WTC11 (cell line): ENCODE data around the gene PDE4B. TPM values are rescaled to one million over a fixed set of nuclear protein-coding genes. Genes with fewer than 3 reads are reported as not detected.

Experiments used
- ATAC-seq: fragments of 200-7000 bp; cut with Tn5 transposase; 2 replicates; pipeline ENCODE4 v1.10.0; 2021; ENCODE audit warnings: mild to moderate bottlenecking, moderate library complexity
- CTCF ChIA-PET: fragments of 300-600 bp; sonication (Branson Sonifier 250); formaldehyde crosslinking; loops from one replicate; lab custom pipeline; 2021; ENCODE audit warnings: antibody characterized with exemption; lab: Charles Lee
- POLR2A ChIA-PET: fragments of 350-600 bp; sonication (Branson Sonifier 250); formaldehyde crosslinking; loops from one replicate; lab custom pipeline; 2021; ENCODE audit warnings: antibody characterized with exemption; lab: Charles Lee
- DNase-seq: peaks from one replicate; pipeline ENCODE4 v3.0.0; 2021; ENCODE audit warnings: low spot score
- H3K27ac Mint-ChIP-seq: 2 replicates; pipeline ENCODE4 v1.8.0; 2021; ENCODE audit warnings: mixed read lengths
- H3K27me3 Mint-ChIP-seq: 2 replicates; pipeline ENCODE4 v1.8.0; 2021; ENCODE audit warnings: low read depth, mild to moderate bottlenecking, moderate library complexity, mixed read lengths
- H3K36me3 Mint-ChIP-seq: 2 replicates; pipeline ENCODE4 v1.8.0; 2021; ENCODE audit warnings: mixed read lengths
- H3K4me1 Mint-ChIP-seq: 2 replicates; pipeline ENCODE4 v1.8.0; 2022; ENCODE audit warnings: mixed read lengths
- H3K4me3 Mint-ChIP-seq: 2 replicates; pipeline ENCODE4 v1.8.0; 2021; ENCODE audit warnings: mild to moderate bottlenecking, moderate library complexity, mixed read lengths
- H3K9me3 Mint-ChIP-seq: 2 replicates; pipeline ENCODE4 v1.8.0; 2021; ENCODE audit warnings: mixed read lengths
- ATF1 ChIP-seq: sonication (generic); formaldehyde crosslinking; IDR thresholded peaks from 2 replicates; pipeline ENCODE4 v1.8.1; 2023; ENCODE audit warnings: mild to moderate bottlenecking, moderate library complexity, missing genetic modification reagents
- CREM ChIP-seq: sonication (generic); formaldehyde crosslinking; IDR thresholded peaks from 2 replicates; pipeline ENCODE4 v1.8.1; 2022; ENCODE audit warnings: mild to moderate bottlenecking, missing genetic modification reagents, moderate library complexity
- FOXJ3 ChIP-seq: sonication (generic); formaldehyde crosslinking; IDR thresholded peaks from 2 replicates; pipeline ENCODE4 v1.9.0; 2021; ENCODE audit warnings: missing genetic modification reagents, mild to moderate bottlenecking, borderline replicate concordance
- MYBL2 ChIP-seq: sonication (generic); formaldehyde crosslinking; IDR thresholded peaks from 2 replicates; pipeline ENCODE4 v1.8.1; 2023; ENCODE audit warnings: mild to moderate bottlenecking, moderate library complexity, missing genetic modification reagents
- NFATC4 ChIP-seq: fragments of 250-450 bp; sonication (Bioruptor Pico); IDR thresholded peaks from 2 replicates; pipeline ENCODE4 v1.9.0; 2021; ENCODE audit warnings: mild to moderate bottlenecking
- SMAD3 ChIP-seq: sonication (generic); formaldehyde crosslinking; IDR thresholded peaks from 2 replicates; pipeline ENCODE4 v1.8.0; 2022; ENCODE audit warnings: missing genetic modification reagents, mild to moderate bottlenecking, borderline replicate concordance
- SOX15 ChIP-seq: fragments of 250-450 bp; sonication (Bioruptor Pico); IDR thresholded peaks from 2 replicates; pipeline ENCODE4 v1.9.0; 2021; ENCODE audit warnings: mild to moderate bottlenecking
- TEAD4 ChIP-seq: sonication (generic); formaldehyde crosslinking; IDR thresholded peaks from 2 replicates; pipeline ENCODE4 v1.8.0; 2022; ENCODE audit warnings: mild to moderate bottlenecking, missing genetic modification reagents
- ZNF219 ChIP-seq: sonication (generic); formaldehyde crosslinking; IDR thresholded peaks from 2 replicates; pipeline ENCODE4 v1.8.0; 2023; ENCODE audit warnings: missing genetic modification reagents, mild to moderate bottlenecking, borderline replicate concordance
- ZNF232 ChIP-seq: sonication (generic); formaldehyde crosslinking; IDR thresholded peaks from 2 replicates; pipeline ENCODE4 v1.8.0; 2022; ENCODE audit warnings: mild to moderate bottlenecking, missing genetic modification reagents
- ZNF396 ChIP-seq: fragments of 250-450 bp; sonication (Bioruptor Pico); IDR thresholded peaks from 2 replicates; pipeline ENCODE4 v1.8.0; 2021; ENCODE audit warnings: mild to moderate bottlenecking, moderate library complexity, borderline replicate concordance
- ZNF416 ChIP-seq: fragments of 250-450 bp; sonication (Bioruptor Pico); IDR thresholded peaks from 2 replicates; pipeline ENCODE4 v1.9.0; 2021; ENCODE audit warnings: mild to moderate bottlenecking, inconsistent platforms
- total RNA-seq: library from RNA; stranded (reverse); gene quantifications from 3 replicates; pipeline ENCODE4 v1.2.3, GENCODE V29; 2021
- TF ChIP-seq, protein P1 (sequence below): fragments of 250-450 bp; sonication (Bioruptor Pico); conservative IDR thresholded peaks from 2 replicates; pipeline ENCODE4 v1.9.0; 2021; ENCODE audit warnings: mild to moderate bottlenecking
- TF ChIP-seq, protein P2 (sequence below): fragments of 250-450 bp; sonication (Bioruptor Pico); IDR thresholded peaks from 2 replicates; pipeline ENCODE4 v2.1.2; 2022; ENCODE audit warnings: mild to moderate bottlenecking, moderate library complexity
- TF ChIP-seq, protein P3 (sequence below): sonication (generic); formaldehyde crosslinking; IDR thresholded peaks from 2 replicates; pipeline ENCODE4 v1.8.1; 2022; ENCODE audit warnings: low read depth, mild to moderate bottlenecking, moderate library complexity, missing genetic modification reagents, borderline replicate concordance
- TF ChIP-seq, protein P4 (sequence below): fragments of 250-450 bp; sonication (Bioruptor Pico); IDR thresholded peaks from 2 replicates; pipeline ENCODE4 v1.8.0; 2021; ENCODE audit warnings: mild to moderate bottlenecking
- TF ChIP-seq, protein P5 (sequence below): fragments of 250-450 bp; sonication (Bioruptor Pico); IDR thresholded peaks from 2 replicates; pipeline ENCODE4 v1.9.0; 2021; ENCODE audit warnings: mild to moderate bottlenecking
- TF ChIP-seq, protein P6 (sequence below): sonication (generic); formaldehyde crosslinking; IDR thresholded peaks from 2 replicates; pipeline ENCODE4 v1.8.0; 2022; ENCODE audit warnings: mild to moderate bottlenecking, missing genetic modification reagents
- TF ChIP-seq, protein P7 (sequence below): sonication (generic); formaldehyde crosslinking; IDR thresholded peaks from 2 replicates; pipeline ENCODE4 v1.8.0; 2022; ENCODE audit warnings: mild to moderate bottlenecking, missing genetic modification reagents
- TF ChIP-seq, protein P8 (sequence below): sonication (generic); formaldehyde crosslinking; IDR thresholded peaks from 2 replicates; pipeline ENCODE4 v1.8.0; 2023; ENCODE audit warnings: missing genetic modification reagents

PDE4B gene
- total RNA-seq, 1 experiment from 2014 or later = 8.0 TPM

DNA sequence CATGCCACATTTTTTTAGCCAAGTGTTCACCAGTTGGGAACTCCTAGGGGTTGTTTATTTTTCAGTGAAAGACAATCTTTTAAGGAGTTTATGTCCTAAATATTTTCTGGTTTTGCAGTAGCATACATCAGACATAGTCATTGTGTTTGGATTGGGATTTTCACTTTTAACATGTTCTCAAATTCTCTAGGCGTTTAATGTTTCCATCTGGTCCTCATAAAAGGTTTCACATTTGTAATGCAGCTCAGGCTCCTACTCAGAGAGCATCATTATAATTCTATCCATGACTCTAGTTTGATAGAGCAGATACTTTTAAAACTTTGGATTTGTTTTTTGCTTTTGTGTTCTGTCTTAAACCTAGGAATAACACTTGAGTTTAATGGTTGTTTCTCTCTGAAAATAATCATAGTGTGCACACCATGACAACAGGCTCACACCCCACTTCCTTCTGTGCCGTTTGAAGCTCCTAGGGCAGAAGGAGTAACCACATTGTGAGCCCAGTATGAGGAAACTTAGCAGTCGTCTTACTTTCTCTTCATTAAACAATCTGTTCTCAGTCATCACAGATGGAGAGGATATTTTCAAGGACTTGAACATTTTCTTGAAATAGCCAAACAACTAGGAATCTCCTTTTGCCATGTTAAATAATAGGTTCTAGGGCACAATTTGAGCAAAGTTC is 219.6 kb downstream of the PDE4B start (continued):
- TF ChIP-seq, protein P1, sequence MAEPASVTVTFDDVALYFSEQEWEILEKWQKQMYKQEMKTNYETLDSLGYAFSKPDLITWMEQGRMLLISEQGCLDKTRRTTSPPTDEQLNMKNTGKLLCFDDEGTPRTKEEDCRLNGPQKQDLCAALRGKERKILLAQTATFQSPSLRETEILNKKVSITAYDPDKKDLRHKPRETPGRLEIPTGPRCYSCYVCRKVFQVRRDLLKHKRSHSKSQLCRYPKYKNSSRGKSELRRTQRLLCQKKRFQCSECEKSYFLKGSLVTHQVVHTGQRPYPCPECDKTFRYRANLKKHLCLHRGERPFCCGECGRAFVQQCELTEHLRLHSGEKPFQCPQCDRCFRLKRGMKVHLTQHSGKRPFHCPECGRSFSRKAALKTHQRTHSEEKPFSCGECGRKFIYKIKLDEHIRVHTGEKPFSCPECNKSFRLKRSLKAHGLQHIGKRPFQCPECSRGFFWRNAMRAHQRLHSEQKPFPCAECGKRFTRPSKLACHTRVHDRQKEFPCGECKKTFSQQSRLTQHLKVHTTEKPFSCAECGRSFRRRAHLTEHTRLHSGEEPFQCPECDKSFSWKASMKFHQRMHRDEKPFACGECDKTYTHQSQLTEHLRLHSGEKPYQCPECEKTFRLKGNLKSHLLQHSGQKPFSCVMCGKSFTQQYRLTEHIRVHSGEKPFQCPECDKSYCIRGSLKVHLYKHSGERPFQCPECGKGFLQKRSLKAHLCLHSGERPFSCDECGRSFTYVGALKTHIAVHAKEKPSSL (CRISPR knock-in tag) = no peak

DNA sequence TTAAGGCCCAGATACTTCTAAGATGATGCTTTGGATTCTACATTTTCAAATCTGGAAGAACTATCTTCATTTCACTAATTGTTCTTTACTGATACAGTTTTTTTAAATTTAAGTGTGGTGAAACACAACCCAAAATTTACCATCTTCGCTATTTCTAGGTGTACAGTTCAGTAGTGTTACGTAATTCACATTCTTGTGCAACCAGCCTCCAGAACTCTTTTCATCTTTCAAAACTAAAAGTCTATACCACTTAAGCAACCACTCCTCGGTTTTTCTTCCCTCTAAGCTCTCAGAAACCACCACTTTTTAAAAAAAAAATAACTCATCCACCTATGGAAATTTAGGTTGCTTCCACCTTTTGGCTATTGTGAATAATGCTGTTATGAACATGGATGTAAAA is 220.7 kb downstream of the PDE4B start:
- DNase-seq = no peak
- Mint-ChIP-seq H3K4me1 (no peaks in the 10 kb centered on the region), H3K36me3 (no peaks in the 10 kb centered on the region), H3K4me3 (no peak overlapping the region), H3K9me3 (no peaks in the 10 kb centered on the region), H3K27me3 (peaks cover 24% of the 10 kb centered on the region), H3K27ac (no peak overlapping the region)
- TF ChIP-seq, protein P2, sequence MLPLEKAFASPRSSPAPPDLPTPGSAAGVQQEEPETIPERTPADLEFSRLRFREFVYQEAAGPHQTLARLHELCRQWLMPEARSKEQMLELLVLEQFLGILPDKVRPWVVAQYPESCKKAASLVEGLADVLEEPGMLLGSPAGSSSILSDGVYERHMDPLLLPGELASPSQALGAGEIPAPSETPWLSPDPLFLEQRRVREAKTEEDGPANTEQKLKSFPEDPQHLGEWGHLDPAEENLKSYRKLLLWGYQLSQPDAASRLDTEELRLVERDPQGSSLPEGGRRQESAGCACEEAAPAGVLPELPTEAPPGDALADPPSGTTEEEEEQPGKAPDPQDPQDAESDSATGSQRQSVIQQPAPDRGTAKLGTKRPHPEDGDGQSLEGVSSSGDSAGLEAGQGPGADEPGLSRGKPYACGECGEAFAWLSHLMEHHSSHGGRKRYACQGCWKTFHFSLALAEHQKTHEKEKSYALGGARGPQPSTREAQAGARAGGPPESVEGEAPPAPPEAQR = no peak
- no peak for TF ChIP-seq FOXJ3
- TF ChIP-seq MYBL2 (CRISPR knock-in tag) = no peak
- TF ChIP-seq, protein P3, sequence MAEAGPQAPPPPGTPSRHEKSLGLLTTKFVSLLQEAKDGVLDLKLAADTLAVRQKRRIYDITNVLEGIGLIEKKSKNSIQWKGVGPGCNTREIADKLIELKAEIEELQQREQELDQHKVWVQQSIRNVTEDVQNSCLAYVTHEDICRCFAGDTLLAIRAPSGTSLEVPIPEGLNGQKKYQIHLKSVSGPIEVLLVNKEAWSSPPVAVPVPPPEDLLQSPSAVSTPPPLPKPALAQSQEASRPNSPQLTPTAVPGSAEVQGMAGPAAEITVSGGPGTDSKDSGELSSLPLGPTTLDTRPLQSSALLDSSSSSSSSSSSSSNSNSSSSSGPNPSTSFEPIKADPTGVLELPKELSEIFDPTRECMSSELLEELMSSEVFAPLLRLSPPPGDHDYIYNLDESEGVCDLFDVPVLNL = no peak
- TF ChIP-seq ATF1 (CRISPR knock-in tag) = no peak
- TF ChIP-seq, protein P4, sequence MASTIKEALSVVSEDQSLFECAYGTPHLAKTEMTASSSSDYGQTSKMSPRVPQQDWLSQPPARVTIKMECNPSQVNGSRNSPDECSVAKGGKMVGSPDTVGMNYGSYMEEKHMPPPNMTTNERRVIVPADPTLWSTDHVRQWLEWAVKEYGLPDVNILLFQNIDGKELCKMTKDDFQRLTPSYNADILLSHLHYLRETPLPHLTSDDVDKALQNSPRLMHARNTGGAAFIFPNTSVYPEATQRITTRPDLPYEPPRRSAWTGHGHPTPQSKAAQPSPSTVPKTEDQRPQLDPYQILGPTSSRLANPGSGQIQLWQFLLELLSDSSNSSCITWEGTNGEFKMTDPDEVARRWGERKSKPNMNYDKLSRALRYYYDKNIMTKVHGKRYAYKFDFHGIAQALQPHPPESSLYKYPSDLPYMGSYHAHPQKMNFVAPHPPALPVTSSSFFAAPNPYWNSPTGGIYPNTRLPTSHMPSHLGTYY (CRISPR knock-in tag) = no peak
- TF ChIP-seq SMAD3 = no peak
- TF ChIP-seq, protein P5, sequence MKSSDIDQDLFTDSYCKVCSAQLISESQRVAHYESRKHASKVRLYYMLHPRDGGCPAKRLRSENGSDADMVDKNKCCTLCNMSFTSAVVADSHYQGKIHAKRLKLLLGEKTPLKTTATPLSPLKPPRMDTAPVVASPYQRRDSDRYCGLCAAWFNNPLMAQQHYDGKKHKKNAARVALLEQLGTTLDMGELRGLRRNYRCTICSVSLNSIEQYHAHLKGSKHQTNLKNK (CRISPR knock-in tag) = no peak
- no peak for TF ChIP-seq ZNF416 (CRISPR knock-in tag)
- TF ChIP-seq, protein P6, sequence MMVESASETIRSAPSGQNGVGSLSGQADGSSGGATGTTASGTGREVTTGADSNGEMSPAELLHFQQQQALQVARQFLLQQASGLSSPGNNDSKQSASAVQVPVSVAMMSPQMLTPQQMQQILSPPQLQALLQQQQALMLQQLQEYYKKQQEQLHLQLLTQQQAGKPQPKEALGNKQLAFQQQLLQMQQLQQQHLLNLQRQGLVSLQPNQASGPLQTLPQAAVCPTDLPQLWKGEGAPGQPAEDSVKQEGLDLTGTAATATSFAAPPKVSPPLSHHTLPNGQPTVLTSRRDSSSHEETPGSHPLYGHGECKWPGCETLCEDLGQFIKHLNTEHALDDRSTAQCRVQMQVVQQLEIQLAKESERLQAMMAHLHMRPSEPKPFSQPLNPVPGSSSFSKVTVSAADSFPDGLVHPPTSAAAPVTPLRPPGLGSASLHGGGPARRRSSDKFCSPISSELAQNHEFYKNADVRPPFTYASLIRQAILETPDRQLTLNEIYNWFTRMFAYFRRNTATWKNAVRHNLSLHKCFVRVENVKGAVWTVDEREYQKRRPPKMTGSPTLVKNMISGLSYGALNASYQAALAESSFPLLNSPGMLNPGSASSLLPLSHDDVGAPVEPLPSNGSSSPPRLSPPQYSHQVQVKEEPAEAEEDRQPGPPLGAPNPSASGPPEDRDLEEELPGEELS (CRISPR knock-in tag) = no peak
- no peak for TF ChIP-seq TEAD4
- no peak for TF ChIP-seq ZNF232 (CRISPR knock-in tag)
- ChIA-PET POLR2A (no interaction called here), CTCF (no interaction called here)
- no peak for ATAC-seq

DNA sequence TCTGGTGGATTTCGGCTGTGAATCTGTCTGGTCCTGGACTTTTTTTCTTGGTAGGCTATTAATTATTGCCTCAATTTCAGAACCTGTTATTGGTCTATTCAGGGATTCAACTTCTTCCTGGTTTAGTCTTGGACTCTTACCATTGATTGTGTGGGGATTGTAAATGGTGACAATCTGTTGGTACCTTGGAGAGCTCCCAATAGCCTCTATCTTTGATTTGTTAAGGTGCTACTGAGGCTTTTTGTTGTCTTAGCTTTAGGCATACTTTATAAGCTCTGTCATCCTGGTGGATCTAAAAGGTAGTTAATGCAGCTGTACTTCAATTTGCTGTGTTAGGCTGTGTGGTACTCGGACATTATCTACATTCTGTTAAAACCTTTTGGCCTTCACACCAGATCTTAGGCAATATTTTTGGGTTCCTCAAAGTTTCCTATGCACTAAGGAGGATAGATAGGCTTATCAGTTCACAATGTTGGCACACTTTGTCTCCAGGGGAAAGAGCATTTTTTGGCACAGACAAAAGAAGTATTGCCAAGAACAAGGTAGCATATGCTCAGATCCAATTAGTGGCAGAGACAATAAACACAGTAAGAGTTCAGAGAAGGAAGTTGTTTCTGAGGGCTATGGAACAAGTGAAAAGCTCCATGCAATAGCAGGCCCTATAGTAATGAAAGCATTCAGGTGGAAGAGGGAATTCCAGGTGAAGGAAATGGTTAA is 230.4 kb downstream of the PDE4B start:
- no peak overlapping the region for H3K27ac Mint-ChIP-seq
- CTCF ChIA-PET = no interaction called here
- H3K4me3 Mint-ChIP-seq = no peak overlapping the region
- H3K36me3 Mint-ChIP-seq = no peaks in the 10 kb centered on the region
- ATAC-seq (no peak), DNase-seq (no peak)
- peaks cover 4% of the 10 kb centered on the region; the same call in 1 of the 2 replicates for H3K9me3 Mint-ChIP-seq
- no peaks in the 10 kb centered on the region for H3K27me3 Mint-ChIP-seq
- POLR2A ChIA-PET = no interaction called here
- no peaks in the 10 kb centered on the region for H3K4me1 Mint-ChIP-seq
- TF ChIP-seq ATF1 (CRISPR knock-in tag) (no peak), CREM (CRISPR knock-in tag) (no peak), SOX15 (no peak), ZNF219 (CRISPR knock-in tag) (no peak), NFATC4 (no peak), ZNF396 (no peak)
- TF ChIP-seq, protein P2 = no peak
- TF ChIP-seq, protein P7, sequence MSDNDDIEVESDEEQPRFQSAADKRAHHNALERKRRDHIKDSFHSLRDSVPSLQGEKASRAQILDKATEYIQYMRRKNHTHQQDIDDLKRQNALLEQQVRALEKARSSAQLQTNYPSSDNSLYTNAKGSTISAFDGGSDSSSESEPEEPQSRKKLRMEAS (CRISPR knock-in tag) = no peak
- TF ChIP-seq, protein P8, sequence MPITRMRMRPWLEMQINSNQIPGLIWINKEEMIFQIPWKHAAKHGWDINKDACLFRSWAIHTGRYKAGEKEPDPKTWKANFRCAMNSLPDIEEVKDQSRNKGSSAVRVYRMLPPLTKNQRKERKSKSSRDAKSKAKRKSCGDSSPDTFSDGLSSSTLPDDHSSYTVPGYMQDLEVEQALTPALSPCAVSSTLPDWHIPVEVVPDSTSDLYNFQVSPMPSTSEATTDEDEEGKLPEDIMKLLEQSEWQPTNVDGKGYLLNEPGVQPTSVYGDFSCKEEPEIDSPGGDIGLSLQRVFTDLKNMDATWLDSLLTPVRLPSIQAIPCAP (CRISPR knock-in tag) = no peak
